ENCODE data around the gene APBB1. TPM values are rescaled to one million over a fixed set of nuclear protein-coding genes. Genes with fewer than 3 reads are reported as not detected.

APBB1 gene
- total and polyA plus RNA-seq, 2 of the 4 experiments (the other 2 are of a cell fraction), result 39.4 to 44.1 TPM

DNA sequence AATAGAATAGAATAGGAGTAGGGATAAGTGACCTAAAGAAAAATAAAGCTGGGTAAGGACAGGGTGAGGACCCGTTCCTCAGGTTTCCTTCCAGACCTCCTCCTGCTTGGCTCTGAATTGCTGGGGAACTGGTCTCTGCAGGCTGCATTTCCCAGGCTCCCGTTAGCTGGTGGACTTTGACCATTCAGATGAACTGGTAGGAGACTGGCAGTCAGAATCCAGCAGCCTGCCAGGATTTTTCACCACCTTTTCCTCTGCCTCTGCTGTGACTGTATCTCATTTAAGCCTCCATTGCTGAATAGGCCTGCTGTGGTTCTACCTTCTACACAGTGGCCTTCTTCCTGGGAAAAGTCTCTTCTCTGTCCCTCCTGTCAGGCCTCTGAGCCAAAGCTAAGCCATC, 53.2 kb downstream of the APBB1 start:
- in situ Hi-C loops (cut with MboI; ENCODE audit: low sequenced_read_pairs), result loop anchor here (25.0 kb wide), 1 partner anchor 678 kb away; the partner anchor contains the start of genes TRIM22 and TRIM5
- POLR2A ChIA-PET (ENCODE audit: unreplicated experiment), result no interaction called here
- TF ChIP-seq USF2 (IDR thresholded peaks at IDR 0.05; ENCODE audit: low read depth, low read length), result no peak
- TF ChIP-seq NFE2L2 (IDR thresholded peaks at IDR 0.05; ENCODE audit: low read depth, low read length), result no peak
- no peak for TF ChIP-seq RCOR1 (IDR thresholded peaks at IDR 0.05; ENCODE audit: insufficient replicate concordance, low read length)
- TF ChIP-seq, protein P1, sequence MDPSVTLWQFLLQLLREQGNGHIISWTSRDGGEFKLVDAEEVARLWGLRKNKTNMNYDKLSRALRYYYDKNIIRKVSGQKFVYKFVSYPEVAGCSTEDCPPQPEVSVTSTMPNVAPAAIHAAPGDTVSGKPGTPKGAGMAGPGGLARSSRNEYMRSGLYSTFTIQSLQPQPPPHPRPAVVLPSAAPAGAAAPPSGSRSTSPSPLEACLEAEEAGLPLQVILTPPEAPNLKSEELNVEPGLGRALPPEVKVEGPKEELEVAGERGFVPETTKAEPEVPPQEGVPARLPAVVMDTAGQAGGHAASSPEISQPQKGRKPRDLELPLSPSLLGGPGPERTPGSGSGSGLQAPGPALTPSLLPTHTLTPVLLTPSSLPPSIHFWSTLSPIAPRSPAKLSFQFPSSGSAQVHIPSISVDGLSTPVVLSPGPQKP (IDR thresholded peaks at IDR 0.05; ENCODE audit: borderline replicate concordance, low read depth, low read length), result no peak
- TF ChIP-seq, protein P2, sequence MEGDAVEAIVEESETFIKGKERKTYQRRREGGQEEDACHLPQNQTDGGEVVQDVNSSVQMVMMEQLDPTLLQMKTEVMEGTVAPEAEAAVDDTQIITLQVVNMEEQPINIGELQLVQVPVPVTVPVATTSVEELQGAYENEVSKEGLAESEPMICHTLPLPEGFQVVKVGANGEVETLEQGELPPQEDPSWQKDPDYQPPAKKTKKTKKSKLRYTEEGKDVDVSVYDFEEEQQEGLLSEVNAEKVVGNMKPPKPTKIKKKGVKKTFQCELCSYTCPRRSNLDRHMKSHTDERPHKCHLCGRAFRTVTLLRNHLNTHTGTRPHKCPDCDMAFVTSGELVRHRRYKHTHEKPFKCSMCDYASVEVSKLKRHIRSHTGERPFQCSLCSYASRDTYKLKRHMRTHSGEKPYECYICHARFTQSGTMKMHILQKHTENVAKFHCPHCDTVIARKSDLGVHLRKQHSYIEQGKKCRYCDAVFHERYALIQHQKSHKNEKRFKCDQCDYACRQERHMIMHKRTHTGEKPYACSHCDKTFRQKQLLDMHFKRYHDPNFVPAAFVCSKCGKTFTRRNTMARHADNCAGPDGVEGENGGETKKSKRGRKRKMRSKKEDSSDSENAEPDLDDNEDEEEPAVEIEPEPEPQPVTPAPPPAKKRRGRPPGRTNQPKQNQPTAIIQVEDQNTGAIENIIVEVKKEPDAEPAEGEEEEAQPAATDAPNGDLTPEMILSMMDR (conservative IDR thresholded peaks at IDR 0.05; ENCODE audit: low read depth, low read length), result no peak
- TF ChIP-seq POLR2A (IDR thresholded peaks at IDR 0.05; ENCODE audit: low read depth, low read length), result no peak
- TF ChIP-seq RFX5 (IDR thresholded peaks at IDR 0.05; ENCODE audit: low read depth, low read length), result no peak

More for the DNA sequence above, 53.2 kb downstream of the APBB1 start:
- no peak overlapping the region for H4K8ac ChIP-seq (ENCODE audit: low read depth in 2 of 2, low read length in 2 of 2)
- BruUV-seq (replicated peaks), result no TSS peak
- no peak overlapping the region for H4K91ac ChIP-seq (ENCODE audit: insufficient read depth, low read depth, low read length)
- H2AFZ ChIP-seq (replicated peaks; ENCODE audit: low read length, poor library complexity), result no peak overlapping the region
- H3K9ac ChIP-seq (ENCODE audit: low read depth, low read length), result no peak overlapping the region
- no peak overlapping the region for H3K23ac ChIP-seq (ENCODE audit: low read depth, low read length)
- H2AK5ac ChIP-seq (ENCODE audit: low read depth, low read length), result no peak overlapping the region
- peaks cover 3% of the 10 kb centered on the region for H3K27me3 ChIP-seq (ENCODE audit: control insufficient read depth, insufficient read depth, low read length)
- H3K4me3 ChIP-seq (ENCODE audit: insufficient read depth, low read depth, low read length), result no peak overlapping the region
- no peaks in the 10 kb centered on the region for H4K20me1 ChIP-seq (ENCODE audit: insufficient read depth, low read length)
- ATAC-seq (ENCODE audit: low read depth) (no peak), DNase-seq (no peak)
- dilution Hi-C loops (cut with HindIII; ENCODE audit: low sequenced_read_pairs, unreplicated experiment), result no loop called here
- no peaks in the 10 kb centered on the region for H3K4me1 ChIP-seq (ENCODE audit: control insufficient read depth, insufficient read depth, low read length)
- H3K18ac ChIP-seq (ENCODE audit: low read depth, low read length), result no peak overlapping the region
- H3K27ac ChIP-seq (ENCODE audit: insufficient read depth, low read length), result no peak overlapping the region
- no peaks in the 10 kb centered on the region for H3K36me3 ChIP-seq (ENCODE audit: control insufficient read depth, insufficient read depth, low read length)
- H3K4ac ChIP-seq (ENCODE audit: low read depth, low read length), result no peak overlapping the region
- whole genome bisulfite sequencing, 2 experiments (ENCODE audit: extremely low coverage in 2 of 2, insufficient read length in 1 of 2), result no CpG with 5 or more reads among the region's 2 CpGs
- no peak overlapping the region for H3K4me2 ChIP-seq (ENCODE audit: low read depth, low read length)
- CTCF ChIA-PET, result no interaction called here
- H3K9me1 ChIP-seq (ENCODE audit: insufficient read depth, low read length), result no peaks in the 10 kb centered on the region
- no peak overlapping the region for H2BK5ac ChIP-seq (ENCODE audit: low read depth, low read length, poor library complexity, severe bottlenecking)
- H2BK15ac ChIP-seq (ENCODE audit: low read depth, low read length), result no peak overlapping the region
- no peak overlapping the region for H2AK9ac ChIP-seq (replicated peaks; ENCODE audit: low read depth, low read length, poor library complexity)
- H3K14ac ChIP-seq (replicated peaks; ENCODE audit: low read depth, low read length), result no peak overlapping the region
- no peaks in the 10 kb centered on the region; the same call in 1 of the 2 replicates for H3K9me3 ChIP-seq (ENCODE audit: control insufficient read depth, insufficient read depth, low read length)
- no peaks in the 10 kb centered on the region for H3K79me1 ChIP-seq (ENCODE audit: low read depth in 1 of 2, low read length in 2 of 2)
- no peak overlapping the region for H2BK120ac ChIP-seq (ENCODE audit: low read depth, low read length)
- intact Hi-C loops (cut with micrococcal nuclease), result loop anchor here (10.0 kb wide), 1 partner anchor 1741 kb away; no protein-coding TSS in a partner anchor
- H3K56ac ChIP-seq (ENCODE audit: extremely low read depth, insufficient read depth, low read length), result no peak overlapping the region
- no peak overlapping the region for H4K5ac ChIP-seq (ENCODE audit: low read depth, low read length)
- H2BK20ac ChIP-seq (ENCODE audit: low read depth, low read length), result no peak overlapping the region
